Fibroblast of peridontal ligament (primary cell): Measurements from ENCODE around the gene PITPNC1.
A peak's percentile ranks its signal among the peaks of the same experiment; 100 is the strongest.

Experiments used
- DNase-seq: peaks from one replicate; pipeline ENCODE4 v3.0.0-alpha.2; 2010; ENCODE audit errors: extremely low read depth

Gene PITPNC1

GRCh38 chr17:67434061-67434525 is 57.0 kb downstream of the PITPNC1 start:
- DNase-seq = no peak

- no peak for DNase-seq
Measured at GRCh38 chr17:67435122-67435521, 58.0 kb downstream of the PITPNC1 start.

GRCh38 chr17:67435786-67436185 is 58.7 kb downstream of the PITPNC1 start:
- no peak for DNase-seq

- no peak for DNase-seq
Measured at GRCh38 chr17:67436233-67436632, 59.2 kb downstream of the PITPNC1 start.

GRCh38 chr17:67438667-67439066 is 61.6 kb downstream of the PITPNC1 start:
- DNase-seq = no peak

- no peak for DNase-seq
Measured at GRCh38 chr17:67439269-67439668, 62.2 kb downstream of the PITPNC1 start.

- no peak for DNase-seq
Measured at GRCh38 chr17:67440277-67441051, 63.4 kb downstream of the PITPNC1 start.

- no peak for DNase-seq
Measured at GRCh38 chr17:67441052-67441895, 64.2 kb downstream of the PITPNC1 start.

GRCh38 chr17:67441896-67442219 is 64.8 kb downstream of the PITPNC1 start:
- no peak for DNase-seq

GRCh38 chr17:67442787-67443624 is 65.9 kb downstream of the PITPNC1 start:
- no peak for DNase-seq

- peak; percentile 39 for DNase-seq
Measured at GRCh38 chr17:67443931-67444595, 67.0 kb downstream of the PITPNC1 start.

GRCh38 chr17:67448449-67448848 is 71.4 kb downstream of the PITPNC1 start:
- no peak for DNase-seq

GRCh38 chr17:67449065-67449464 is 72.0 kb downstream of the PITPNC1 start:
- no peak for DNase-seq

- DNase-seq = peak; percentile 18
Measured at GRCh38 chr17:67449845-67450755, 73.0 kb downstream of the PITPNC1 start.

GRCh38 chr17:67452681-67453554 is 75.8 kb downstream of the PITPNC1 start:
- DNase-seq = peak; percentile 37

- no peak for DNase-seq
Measured at GRCh38 chr17:67456103-67456502, 79.0 kb downstream of the PITPNC1 start.

GRCh38 chr17:67456889-67457288 is 79.8 kb downstream of the PITPNC1 start:
- no peak for DNase-seq

- DNase-seq = no peak
Measured at GRCh38 chr17:67458203-67458602, 81.1 kb downstream of the PITPNC1 start.

GRCh38 chr17:67459985-67460384 is 82.9 kb downstream of the PITPNC1 start:
- no peak for DNase-seq
